A673 (cell line): ENCODE measurements around the gene PPP1CB. TPM values are rescaled to one million over a fixed set of nuclear protein-coding genes. Genes with fewer than 3 reads are reported as not detected.

Experiments
- BruUV-seq: library from RNA; stranded (reverse); fragments of 400-500 nt; replicated peaks from 2 replicates; lab custom pipeline; 2021; lab: Mats Ljungman, UMichigan
- CTCF ChIA-PET: fragments of 300-600 bp; sonication (Branson Sonifier 250); formaldehyde crosslinking; loops from one replicate; lab custom pipeline; 2022; ENCODE audit warnings: antibody characterized with exemption; lab: Charles Lee
- POLR2A ChIA-PET: fragments of 300-600 bp; sonication (Branson Sonifier 250); formaldehyde crosslinking; loops from one replicate; lab custom pipeline; 2022; ENCODE audit warnings: antibody characterized with exemption; ENCODE audit not compliant: low non-redundant PET; lab: Charles Lee
- DNase-seq: peaks from one replicate; pipeline ENCODE4 v3.0.0-alpha.2; 2015; ENCODE audit warnings: low spot score
- H3K27ac ChIP-seq: fragments of 200-600 bp; sonication (generic); 2 replicates; pipeline ENCODE4 v1.5.1; 2016; ENCODE audit warnings: mixed run types, low read depth, mild to moderate bottlenecking, mixed read lengths, antibody characterized with exemption, low read length; ENCODE audit not compliant: poor library complexity, severe bottlenecking
- H3K27me3 ChIP-seq: fragments of 200-600 bp; sonication (generic); replicated peaks from 2 replicates; pipeline ENCODE4 v1.6.1; 2017; ENCODE audit warnings: mixed run types, low read depth, mild to moderate bottlenecking, mixed read lengths, antibody characterized with exemption, low read length; ENCODE audit not compliant: insufficient read depth, poor library complexity
- H3K36me3 ChIP-seq: fragments of 200-600 bp; sonication (generic); 2 replicates; pipeline ENCODE4 v1.6.1; 2016; ENCODE audit warnings: mixed run types, mild to moderate bottlenecking, mixed read lengths, antibody characterized with exemption, low read length; ENCODE audit not compliant: insufficient read depth, poor library complexity, severe bottlenecking
- H3K4me1 ChIP-seq: fragments of 200-600 bp; sonication (generic); 2 replicates; pipeline ENCODE4 v1.6.1; 2017; ENCODE audit warnings: mixed run types, mild to moderate bottlenecking, mixed read lengths, antibody characterized with exemption, low read length; ENCODE audit not compliant: insufficient read depth, poor library complexity, severe bottlenecking
- H3K4me3 ChIP-seq: fragments of 200-600 bp; sonication (generic); 2 replicates; pipeline ENCODE4 v1.5.1; 2016; ENCODE audit warnings: low read depth, mixed run types, mild to moderate bottlenecking, mixed read lengths, low read length; ENCODE audit not compliant: poor library complexity, severe bottlenecking
- H3K9me3 ChIP-seq: fragments of 200-600 bp; sonication (generic); 2 replicates; pipeline ENCODE4 v1.6.1; 2016; ENCODE audit warnings: mixed run types, low read depth, mild to moderate bottlenecking, mixed read lengths, antibody characterized with exemption, low read length; ENCODE audit not compliant: poor library complexity, severe bottlenecking
- CTCF ChIP-seq: fragments of 300-800, 200-600 bp; sonication (generic); conservative IDR thresholded peaks from 2 replicates; pipeline ENCODE4 v1.5.1; 2017; ENCODE audit warnings: low read depth, mild to moderate bottlenecking, antibody characterized with exemption, low read length, moderate library complexity, mixed read lengths
- EZH2 ChIP-seq: fragments of 200-600 bp; sonication (generic); IDR thresholded peaks from 2 replicates; pipeline ENCODE4 v1.6.1; 2017; ENCODE audit warnings: borderline replicate concordance, low read depth, mild to moderate bottlenecking, mixed read lengths, antibody characterized with exemption, low read length; ENCODE audit not compliant: poor library complexity, severe bottlenecking
- intact Hi-C: fragments of 100-400 bp; cut with micrococcal nuclease; formaldehyde crosslinking; loops from one replicate; pipeline ENCODE4 v1.10.0; 2022; ENCODE audit not compliant: unreplicated experiment
- total RNA-seq: library from RNA; stranded (reverse); gene quantifications from 2 replicates; pipeline ENCODE4 v1.2.3, GENCODE V29; 2021

PPP1CB gene
- total RNA-seq, 1 experiment from 2014 or later = 181 TPM

- Histone ChIP-seq H3K27ac (no peak overlapping the region), H3K4me1 (peaks cover 12% of the 10 kb centered on the region), H3K36me3 (no peaks in the 10 kb centered on the region), H3K27me3 (no peaks in the 10 kb centered on the region), H3K4me3 (no peak overlapping the region), H3K9me3 (peaks cover 9% of the 10 kb centered on the region)
- no peak for DNase-seq
- no TSS peak for BruUV-seq
- TF ChIP-seq CTCF = no peak
- no peak for TF ChIP-seq EZH2
- CTCF ChIA-PET = no interaction called here
- intact Hi-C loops = no loop called here
- POLR2A ChIA-PET = no interaction called here
These were observed 17.3 kb downstream of the PPP1CB start for GRCh38 chr2:28768952-28769351.

DNA sequence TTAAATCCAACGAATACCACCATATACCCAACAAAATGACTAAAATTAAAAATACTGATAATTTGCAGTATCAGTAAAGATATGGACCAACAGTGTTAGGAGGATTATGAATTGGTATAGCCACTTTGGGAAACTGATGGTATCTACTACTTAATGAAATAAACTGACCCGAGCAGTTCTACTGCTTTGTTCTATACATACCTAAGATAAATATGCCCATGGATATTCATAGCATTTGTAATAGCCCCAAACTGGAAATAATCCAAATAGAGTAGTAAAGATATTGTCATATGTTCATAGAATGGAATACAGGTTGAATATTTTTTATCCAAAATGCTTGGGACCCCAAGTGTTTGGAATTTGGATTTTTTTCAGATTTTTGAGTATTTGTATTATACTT lies 20.7 kb downstream of the PPP1CB start:
- ChIA-PET CTCF (no interaction called here), POLR2A (no interaction called here)
- H3K9me3 ChIP-seq = peaks cover 9% of the 10 kb centered on the region
- H3K4me1 ChIP-seq = no peaks in the 10 kb centered on the region
- H3K4me3 ChIP-seq = no peak overlapping the region
- H3K36me3 ChIP-seq = peaks cover 3% of the 10 kb centered on the region
- H3K27me3 ChIP-seq = no peaks in the 10 kb centered on the region
- BruUV-seq = no TSS peak
- TF ChIP-seq EZH2 (no peak), CTCF (no peak)
- no peak for DNase-seq
- no peak overlapping the region for H3K27ac ChIP-seq
- intact Hi-C loops = no loop called here

- H3K4me1 ChIP-seq = no peaks in the 10 kb centered on the region
- DNase-seq = no peak
- H3K9me3 ChIP-seq = no peaks in the 10 kb centered on the region
- peaks cover 41% of the 10 kb centered on the region for H3K36me3 ChIP-seq
- BruUV-seq = no TSS peak
- POLR2A ChIA-PET = no interaction called here
- no peak for TF ChIP-seq EZH2
- TF ChIP-seq CTCF = no peak
- H3K27ac ChIP-seq = no peak overlapping the region
- no peaks in the 10 kb centered on the region for H3K27me3 ChIP-seq
- CTCF ChIA-PET = no interaction called here
- intact Hi-C loops = no loop called here
- H3K4me3 ChIP-seq = no peak overlapping the region
These were observed 24.8 kb downstream of the PPP1CB start for GRCh38 chr2:28776471-28776870.
